ENCODE data around the gene CRISPLD2. TPM values are rescaled to one million over a fixed set of nuclear protein-coding genes. Genes with fewer than 3 reads are reported as not detected.

CRISPLD2 gene
- total and polyA plus RNA-seq, 9 of the 15 experiments (the other 6 are each of a cell fraction or from before 2014, with no cell fraction given) = 0.03 to 0.24 (median 0.04) TPM; not detected in 4

GRCh38 chr16:84943620-84944019, 123.8 kb downstream of the CRISPLD2 start (continued):
- TF ChIP-seq RHOXF2B (CRISPR knock-in tag; conservative IDR thresholded peaks at IDR 0.05) (no peak), ATF4 (CRISPR knock-in tag; IDR thresholded peaks at IDR 0.05) (no peak), ZBTB8A (IDR thresholded peaks at IDR 0.05; ENCODE audit: partially characterized antibody) (no peak), ZNF511 (CRISPR knock-in tag; IDR thresholded peaks at IDR 0.05) (no peak), ELF1 (tag; IDR thresholded peaks at IDR 0.05) (no peak), BCOR (IDR thresholded peaks at IDR 0.05) (0 out of 2 replicates have a peak, but pooled peaks have one; percentile 8), CHD1 (IDR thresholded peaks at IDR 0.05; ENCODE audit: low read length) (no peak), ZNF121 (CRISPR knock-in tag; conservative IDR thresholded peaks at IDR 0.05) (peak; percentile 83), TFE3 (CRISPR knock-in tag; IDR thresholded peaks at IDR 0.05) (no peak), ATF2 (CRISPR knock-in tag; IDR thresholded peaks at IDR 0.05) (no peak), MTA1 (IDR thresholded peaks at IDR 0.05; ENCODE audit: borderline replicate concordance) (no peak), MTF1 (CRISPR knock-in tag; IDR thresholded peaks at IDR 0.05; ENCODE audit: borderline replicate concordance) (no peak), ZNF639 (CRISPR knock-in tag; conservative IDR thresholded peaks at IDR 0.05 in 1 of 2, IDR thresholded peaks at IDR 0.05 in 1 of 2) (no peak), ZFP91 (CRISPR knock-in tag; IDR thresholded peaks at IDR 0.05) (0 out of 2 replicates have a peak, but pooled peaks have one; percentile 27), PYGO2 (tag; IDR thresholded peaks at IDR 0.05) (no peak), HOXB6 (CRISPR knock-in tag; IDR thresholded peaks at IDR 0.05; ENCODE audit: borderline replicate concordance) (no peak)
